ENCODE measurements around the gene EIF3F. TPM values are rescaled to one million over a fixed set of nuclear protein-coding genes. Genes with fewer than 3 reads are reported as not detected.

Gene EIF3F
- total and polyA plus RNA-seq, 2 of the 13 experiments (the other 11 are each of a cell fraction or from before 2014, with no cell fraction given): 109 to 191 TPM

DNA sequence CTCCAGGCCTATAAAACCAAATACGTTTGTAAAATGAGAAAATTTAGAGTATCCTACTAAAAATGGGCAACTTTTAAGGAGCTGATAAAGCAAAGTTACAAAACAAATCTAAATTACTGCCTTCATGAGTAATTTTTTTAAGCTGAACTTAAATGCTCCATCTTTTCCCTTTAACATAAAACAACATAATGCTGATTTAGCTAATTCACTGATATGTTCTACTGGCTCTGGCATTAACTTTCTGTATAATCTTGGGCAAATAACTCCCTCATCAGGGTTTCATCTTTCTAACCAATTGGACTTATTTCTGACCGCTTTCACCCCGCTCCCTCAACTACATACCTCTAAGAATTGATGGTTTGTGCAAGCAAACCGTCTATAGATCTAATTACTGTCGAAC, 46.0 kb upstream of the EIF3F start (continued):
- TF ChIP-seq, protein P1, sequence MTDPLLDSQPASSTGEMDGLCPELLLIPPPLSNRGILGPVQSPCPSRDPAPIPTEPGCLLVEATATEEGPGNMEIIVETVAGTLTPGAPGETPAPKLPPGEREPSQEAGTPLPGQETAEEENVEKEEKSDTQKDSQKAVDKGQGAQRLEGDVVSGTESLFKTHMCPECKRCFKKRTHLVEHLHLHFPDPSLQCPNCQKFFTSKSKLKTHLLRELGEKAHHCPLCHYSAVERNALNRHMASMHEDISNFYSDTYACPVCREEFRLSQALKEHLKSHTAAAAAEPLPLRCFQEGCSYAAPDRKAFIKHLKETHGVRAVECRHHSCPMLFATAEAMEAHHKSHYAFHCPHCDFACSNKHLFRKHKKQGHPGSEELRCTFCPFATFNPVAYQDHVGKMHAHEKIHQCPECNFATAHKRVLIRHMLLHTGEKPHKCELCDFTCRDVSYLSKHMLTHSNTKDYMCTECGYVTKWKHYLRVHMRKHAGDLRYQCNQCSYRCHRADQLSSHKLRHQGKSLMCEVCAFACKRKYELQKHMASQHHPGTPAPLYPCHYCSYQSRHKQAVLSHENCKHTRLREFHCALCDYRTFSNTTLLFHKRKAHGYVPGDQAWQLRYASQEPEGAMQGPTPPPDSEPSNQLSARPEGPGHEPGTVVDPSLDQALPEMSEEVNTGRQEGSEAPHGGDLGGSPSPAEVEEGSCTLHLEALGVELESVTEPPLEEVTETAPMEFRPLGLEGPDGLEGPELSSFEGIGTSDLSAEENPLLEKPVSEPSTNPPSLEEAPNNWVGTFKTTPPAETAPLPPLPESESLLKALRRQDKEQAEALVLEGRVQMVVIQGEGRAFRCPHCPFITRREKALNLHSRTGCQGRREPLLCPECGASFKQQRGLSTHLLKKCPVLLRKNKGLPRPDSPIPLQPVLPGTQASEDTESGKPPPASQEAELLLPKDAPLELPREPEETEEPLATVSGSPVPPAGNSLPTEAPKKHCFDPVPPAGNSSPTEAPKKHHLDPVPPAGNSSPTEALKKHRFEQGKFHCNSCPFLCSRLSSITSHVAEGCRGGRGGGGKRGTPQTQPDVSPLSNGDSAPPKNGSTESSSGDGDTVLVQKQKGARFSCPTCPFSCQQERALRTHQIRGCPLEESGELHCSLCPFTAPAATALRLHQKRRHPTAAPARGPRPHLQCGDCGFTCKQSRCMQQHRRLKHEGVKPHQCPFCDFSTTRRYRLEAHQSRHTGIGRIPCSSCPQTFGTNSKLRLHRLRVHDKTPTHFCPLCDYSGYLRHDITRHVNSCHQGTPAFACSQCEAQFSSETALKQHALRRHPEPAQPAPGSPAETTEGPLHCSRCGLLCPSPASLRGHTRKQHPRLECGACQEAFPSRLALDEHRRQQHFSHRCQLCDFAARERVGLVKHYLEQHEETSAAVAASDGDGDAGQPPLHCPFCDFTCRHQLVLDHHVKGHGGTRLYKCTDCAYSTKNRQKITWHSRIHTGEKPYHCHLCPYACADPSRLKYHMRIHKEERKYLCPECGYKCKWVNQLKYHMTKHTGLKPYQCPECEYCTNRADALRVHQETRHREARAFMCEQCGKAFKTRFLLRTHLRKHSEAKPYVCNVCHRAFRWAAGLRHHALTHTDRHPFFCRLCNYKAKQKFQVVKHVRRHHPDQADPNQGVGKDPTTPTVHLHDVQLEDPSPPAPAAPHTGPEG (CRISPR knock-in tag; IDR thresholded peaks at IDR 0.05): no peak
- TF ChIP-seq, protein P2, sequence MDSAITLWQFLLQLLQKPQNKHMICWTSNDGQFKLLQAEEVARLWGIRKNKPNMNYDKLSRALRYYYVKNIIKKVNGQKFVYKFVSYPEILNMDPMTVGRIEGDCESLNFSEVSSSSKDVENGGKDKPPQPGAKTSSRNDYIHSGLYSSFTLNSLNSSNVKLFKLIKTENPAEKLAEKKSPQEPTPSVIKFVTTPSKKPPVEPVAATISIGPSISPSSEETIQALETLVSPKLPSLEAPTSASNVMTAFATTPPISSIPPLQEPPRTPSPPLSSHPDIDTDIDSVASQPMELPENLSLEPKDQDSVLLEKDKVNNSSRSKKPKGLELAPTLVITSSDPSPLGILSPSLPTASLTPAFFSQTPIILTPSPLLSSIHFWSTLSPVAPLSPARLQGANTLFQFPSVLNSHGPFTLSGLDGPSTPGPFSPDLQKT (CRISPR knock-in tag; IDR thresholded peaks at IDR 0.05; ENCODE audit: borderline replicate concordance): no peak
- TF ChIP-seq ZSCAN31 (CRISPR knock-in tag; IDR thresholded peaks at IDR 0.05; ENCODE audit: low read depth): no peak

DNA sequence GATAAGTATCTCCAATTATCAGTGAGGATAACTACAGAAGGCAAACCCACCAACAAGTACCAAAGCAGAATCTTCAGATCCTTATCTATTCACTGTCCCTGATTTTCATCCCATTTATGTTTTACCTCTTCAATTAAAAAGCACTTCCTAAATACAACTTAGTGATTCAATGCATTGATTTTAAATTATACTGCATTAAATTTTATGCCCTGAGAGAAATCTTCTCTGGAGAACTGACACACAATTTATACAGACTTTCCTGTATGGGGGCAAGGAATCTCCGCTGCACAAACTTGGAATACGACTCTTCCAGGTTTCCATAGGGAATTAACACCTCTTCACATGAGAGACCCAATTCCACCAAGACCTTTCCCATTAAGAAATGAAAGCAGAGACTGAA, 45.5 kb upstream of the EIF3F start, which contains the start of gene OR10A3:
TSS of gene OR10A3 (minus strand) at position 101 of the 400 bp plus-strand sequence. CDS start 2,188 bp downstream, outside the sequence.
- H3K4me3 ChIP-seq (replicated peaks in 1 of 3; ENCODE audit: insufficient read depth in 1 of 3, low read depth in 2 of 3, low read length in 3 of 3): no peak within 1 kb of the TSS
- no peak within 1 kb of the TSS for H3K27ac ChIP-seq (ENCODE audit: extremely low read length, insufficient read depth, low read length)
- no peak within 1 kb of the TSS for H3K4me2 ChIP-seq (ENCODE audit: low read depth, low read length)
- in situ Hi-C loops (cut with HindIII; ENCODE audit: extremely low pct_ligation_motif_present, low pct_unique_long_range_greater_than_20kb): no loop called here
- POLR2A ChIA-PET: no interaction called here
- no peaks in the 10 kb centered on the region for H3K36me3 ChIP-seq (replicated peaks in 1 of 2; ENCODE audit: control insufficient read depth in 1 of 2, insufficient read depth in 2 of 2, low read length in 2 of 2)
- no peaks in the 10 kb centered on the region for H3K4me1 ChIP-seq (ENCODE audit: insufficient read depth, low read length)
- TF ChIP-seq RAD21 (CRISPR knock-in tag; IDR thresholded peaks at IDR 0.05) (no peak), KLF9 (CRISPR knock-in tag; IDR thresholded peaks at IDR 0.05; ENCODE audit: low read depth) (no peak), SMAD9 (CRISPR knock-in tag; IDR thresholded peaks at IDR 0.05) (no peak)
- TF ChIP-seq, protein P3, sequence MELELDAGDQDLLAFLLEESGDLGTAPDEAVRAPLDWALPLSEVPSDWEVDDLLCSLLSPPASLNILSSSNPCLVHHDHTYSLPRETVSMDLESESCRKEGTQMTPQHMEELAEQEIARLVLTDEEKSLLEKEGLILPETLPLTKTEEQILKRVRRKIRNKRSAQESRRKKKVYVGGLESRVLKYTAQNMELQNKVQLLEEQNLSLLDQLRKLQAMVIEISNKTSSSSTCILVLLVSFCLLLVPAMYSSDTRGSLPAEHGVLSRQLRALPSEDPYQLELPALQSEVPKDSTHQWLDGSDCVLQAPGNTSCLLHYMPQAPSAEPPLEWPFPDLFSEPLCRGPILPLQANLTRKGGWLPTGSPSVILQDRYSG (CRISPR knock-in tag; IDR thresholded peaks at IDR 0.05): no peak
- TF ChIP-seq, protein P4, sequence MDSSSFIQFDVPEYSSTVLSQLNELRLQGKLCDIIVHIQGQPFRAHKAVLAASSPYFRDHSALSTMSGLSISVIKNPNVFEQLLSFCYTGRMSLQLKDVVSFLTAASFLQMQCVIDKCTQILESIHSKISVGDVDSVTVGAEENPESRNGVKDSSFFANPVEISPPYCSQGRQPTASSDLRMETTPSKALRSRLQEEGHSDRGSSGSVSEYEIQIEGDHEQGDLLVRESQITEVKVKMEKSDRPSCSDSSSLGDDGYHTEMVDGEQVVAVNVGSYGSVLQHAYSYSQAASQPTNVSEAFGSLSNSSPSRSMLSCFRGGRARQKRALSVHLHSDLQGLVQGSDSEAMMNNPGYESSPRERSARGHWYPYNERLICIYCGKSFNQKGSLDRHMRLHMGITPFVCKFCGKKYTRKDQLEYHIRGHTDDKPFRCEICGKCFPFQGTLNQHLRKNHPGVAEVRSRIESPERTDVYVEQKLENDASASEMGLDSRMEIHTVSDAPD (CRISPR knock-in tag; IDR thresholded peaks at IDR 0.05): no peak
- DNase-seq (ENCODE audit: low spot score) (no peak), FAIRE-seq (no peak), ATAC-seq (no peak)
- H2AFZ ChIP-seq (ENCODE audit: low read length): no peak within 1 kb of the TSS
- no peaks in the 10 kb centered on the region for H3K79me2 ChIP-seq (ENCODE audit: insufficient read depth, low read length)
- CTCF ChIA-PET (ENCODE audit: low intra/inter-chr PET ratio, low total read pairs): no interaction called here
- BruUV-seq (replicated peaks): no TSS peak
- H3K27me3 ChIP-seq (ENCODE audit: control insufficient read depth in 1 of 2, insufficient read depth in 2 of 2, low read length in 2 of 2): no peaks in the 10 kb centered on the region
- intact Hi-C loops (cut with micrococcal nuclease; ENCODE audit: unreplicated experiment): no loop called here
- no peaks in the 10 kb centered on the region for H4K20me1 ChIP-seq (ENCODE audit: insufficient read depth, low read length)
- H3K9me3 ChIP-seq (ENCODE audit: low read length): peaks cover 21% of the 10 kb centered on the region; the same call in 1 of the 2 replicates
- no peak within 1 kb of the TSS for H3K9ac ChIP-seq (ENCODE audit: insufficient read depth, low read depth, low read length)
- WGBS (ENCODE audit: low lambda C conversion rate): 13% methylated on average over 2 of the region's 2 CpGs

All from HepG2 (cell line).